ENCODE measurements around the gene LRRC31. TPM values are rescaled to one million over a fixed set of nuclear protein-coding genes. Genes with fewer than 3 reads are reported as not detected.
A peak's percentile ranks its signal among the peaks of the same experiment; 100 is the strongest.

The LRRC31 gene
- total and polyA plus RNA-seq, 12 donors = not detected

- intact Hi-C loops (cut with DNase I) = no loop called here
- peaks cover 0 to 17% (median 4%) of the 10 kb centered on the region in 11 donors for H3K9me3 ChIP-seq
- H3K36me3 ChIP-seq = no peaks in the 10 kb centered on the region
- peaks cover 0 to 12% (median 4%) of the 10 kb centered on the region in 7 donors for H3K27me3 ChIP-seq
- WGBS, 2 donors = 82 to 88% methylated on average over 2 of the region's 2 CpGs
- ATAC-seq (no peak), DNase-seq (no peak)
- TF ChIP-seq CTCF (IDR thresholded peaks at IDR 0.05) = no peak
- H3K4me3 ChIP-seq = no peak overlapping the region
- H3K4me1 ChIP-seq = peaks cover 0 to 7% (median 2%) of the 10 kb centered on the region in 9 donors
- no peak overlapping the region for H3K27ac ChIP-seq
Observed at GRCh38 chr3:169818316-169818715, 51.4 kb downstream of the LRRC31 start.

GRCh38 chr3:169815590-169816150 lies 54.1 kb downstream of the LRRC31 start:
- DNase-seq = no peak
- Histone ChIP-seq H3K36me3 (no peaks in the 10 kb centered on the region), H3K4me3 (no peak overlapping the region), H3K27me3 (no peaks in the 10 kb centered on the region), H3K9me3 (peaks cover 0 to 17% (median 4%) of the 10 kb centered on the region in 11 donors), H3K4me1 (peaks cover 0 to 29% (median 12%) of the 10 kb centered on the region in 9 donors), H3K27ac (no peak overlapping the region)
- whole genome bisulfite sequencing, 2 donors = 91 to 94% methylated on average over 4 of the region's 4 CpGs
- TF ChIP-seq CTCF (IDR thresholded peaks at IDR 0.05) = no peak
- intact Hi-C loops (cut with DNase I) = no loop called here
- no peak for ATAC-seq

- no peak for DNase-seq
- WGBS, 2 donors = 64 to 68% methylated on average over 27 of the region's 27 CpGs
- TF ChIP-seq CTCF (IDR thresholded peaks at IDR 0.05) = peak in 3 of 9 donors; percentile 26 to 41 (median 33)
- H3K36me3 ChIP-seq = no peaks in the 10 kb centered on the region
- H3K4me3 ChIP-seq = peak overlapping the region in 9 of 10 donors; percentile 8 to 77 (median 66)
- H3K9me3 ChIP-seq = peaks cover 0 to 17% (median 4%) of the 10 kb centered on the region in 11 donors
- no peak overlapping the region for H3K27ac ChIP-seq
- intact Hi-C loops (cut with DNase I) = no loop called here
- ATAC-seq = peak in 1 of 8 donors; percentile 6
- no peaks in the 10 kb centered on the region for H3K27me3 ChIP-seq
- peaks cover 0 to 29% (median 12%) of the 10 kb centered on the region in 9 donors for H3K4me1 ChIP-seq
Observed at GRCh38 chr3:169813757-169814517, 55.8 kb downstream of the LRRC31 start.

- H3K4me1 ChIP-seq = peaks cover 0 to 29% (median 12%) of the 10 kb centered on the region in 9 donors
- intact Hi-C loops (cut with DNase I) = no loop called here
Observed at GRCh38 chr3:169813278-169813677, 56.5 kb downstream of the LRRC31 start.

More at GRCh38 chr3:169813278-169813677, 56.5 kb downstream of the LRRC31 start:
- DNase-seq (no peak), ATAC-seq (no peak)
- TF ChIP-seq CTCF (IDR thresholded peaks at IDR 0.05) = no peak
- Histone ChIP-seq H3K27ac (no peak overlapping the region), H3K36me3 (no peaks in the 10 kb centered on the region), H3K4me3 (peak overlapping the region; percentile 8 to 77 (median 62)), H3K27me3 (no peaks in the 10 kb centered on the region), H3K9me3 (peaks cover 0 to 17% (median 4%) of the 10 kb centered on the region in 11 donors)
- 43 to 57% methylated on average over 8 of the region's 8 CpGs for WGBS, 2 donors
